PC-3 (cell line): ENCODE measurements around the gene TTC24. TPM values are rescaled to one million over a fixed set of nuclear protein-coding genes. Genes with fewer than 3 reads are reported as not detected.
"Not testable (repeated sequence)": the region's sequence is repeated elsewhere in the genome, so short reads cannot be mapped to it uniquely, and the experiment has no call there.

ENCODE experiments used
- ATAC-seq: fragments of 200-7000 bp; cut with Tn5 transposase; 2 replicates; pipeline ENCODE4 v1.9.1; 2020; ENCODE audit warnings: mild to moderate bottlenecking, moderate library complexity
- BruUV-seq: library from RNA; stranded (reverse); fragments of 400-500 nt; replicated peaks from 2 replicates; lab custom pipeline; 2021; lab: Mats Ljungman, UMichigan
- CTCF ChIA-PET: fragments of 300-600 bp; sonication (Branson Sonifier 250); formaldehyde crosslinking; loops from one replicate; lab custom pipeline; 2022; ENCODE audit warnings: antibody characterized with exemption; lab: Charles Lee
- POLR2A ChIA-PET: fragments of 300-600 bp; sonication (Branson Sonifier 250); formaldehyde crosslinking; loops from one replicate; lab custom pipeline; 2022; ENCODE audit warnings: antibody characterized with exemption; ENCODE audit not compliant: unreplicated experiment; lab: Charles Lee
- DNase-seq: peaks from one replicate; pipeline ENCODE4 v3.0.0-alpha.2; 2015
- H2AFZ ChIP-seq: fragments of 300-600 bp; sonication (generic); 2 replicates; pipeline ENCODE4 v1.6.0; 2016; ENCODE audit warnings: antibody characterized with exemption, low read length
- H3F3A ChIP-seq: fragments of 300-600 bp; sonication (generic); one replicate; pipeline ENCODE4 v1.6.0; 2017; ENCODE audit warnings: antibody characterized with exemption, low read length, control low read depth, mild to moderate bottlenecking; ENCODE audit not compliant: unreplicated experiment
- H3K27ac ChIP-seq: fragments of 300-600 bp; sonication (generic); 2 replicates; pipeline ENCODE4 v1.5.1; 2016; ENCODE audit warnings: mild to moderate bottlenecking, low read length
- H3K27me3 ChIP-seq: fragments of 300-600 bp; sonication (generic); 2 replicates; pipeline ENCODE4 v1.6.1; 2016; ENCODE audit warnings: low read length, mixed read lengths
- H3K36me3 ChIP-seq: fragments of 300-600 bp; sonication (generic); 2 replicates; pipeline ENCODE4 v1.6.1; 2016; ENCODE audit warnings: low read depth, mixed run types, low read length, mixed read lengths
- H3K4me1 ChIP-seq: fragments of 300-600 bp; sonication (generic); 2 replicates; pipeline ENCODE4 v1.5.1; 2016; ENCODE audit warnings: low read length; ENCODE audit not compliant: insufficient read depth
- H3K4me2 ChIP-seq: fragments of 300-600 bp; sonication (generic); 2 replicates; pipeline ENCODE4 v1.6.0; 2016; ENCODE audit warnings: low read length
- H3K4me3 ChIP-seq: fragments of 300-600 bp; sonication (generic); 2 replicates; pipeline ENCODE4 v1.5.1; 2016; ENCODE audit warnings: mild to moderate bottlenecking, low read length, mixed read lengths
- H3K79me2 ChIP-seq: fragments of 300-600 bp; sonication (generic); 2 replicates; pipeline ENCODE4 v1.6.1; 2017; ENCODE audit warnings: low read length, mixed read lengths
- H3K9ac ChIP-seq: fragments of 300-600 bp; sonication (generic); 2 replicates; pipeline ENCODE4 v1.6.0; 2016; ENCODE audit warnings: mild to moderate bottlenecking, low read length
- H3K9me2 ChIP-seq: fragments of 300-600 bp; sonication (generic); replicated peaks from 2 replicates; pipeline ENCODE4 v1.6.1; 2016; ENCODE audit warnings: mixed run types, low read length, mixed read lengths
- H3K9me3 ChIP-seq: fragments of 300-600 bp; sonication (generic); 2 replicates; pipeline ENCODE4 v1.6.1; 2016; ENCODE audit warnings: low read length, mixed read lengths
- H4K20me1 ChIP-seq: fragments of 300-600 bp; sonication (generic); 2 replicates; pipeline ENCODE4 v1.6.1; 2016; ENCODE audit warnings: low read length, mixed read lengths
- EZH2 ChIP-seq: fragments of 300-600 bp; sonication (generic); IDR thresholded peaks from one replicate; pipeline ENCODE4 v1.6.1; 2017; ENCODE audit warnings: antibody characterized with exemption, mild to moderate bottlenecking, low read length; ENCODE audit not compliant: unreplicated experiment
- EZH2phosphoT487 ChIP-seq: fragments of 300-600 bp; sonication (generic); IDR thresholded peaks from 2 replicates; pipeline ENCODE4 v1.6.1; 2018; ENCODE audit warnings: mild to moderate bottlenecking, antibody characterized with exemption, low read length, borderline replicate concordance
- intact Hi-C: fragments of 100-400 bp; cut with micrococcal nuclease; formaldehyde crosslinking; loops from 2 replicates; pipeline ENCODE4 v1.9.0; 2023
- total RNA-seq: library from RNA; depleted of rRNA; stranded (reverse); fragments of >200 nt; gene quantifications from 2 replicates; pipeline ENCODE4 v1.2.3, GENCODE V29; 2014
- TF ChIP-seq, protein P1 (sequence below): fragments of 300-600 bp; sonication (generic); conservative IDR thresholded peaks from 2 replicates; pipeline ENCODE4 v1.5.1; 2017; ENCODE audit warnings: antibody characterized with exemption, low read depth, mild to moderate bottlenecking, low read length

Gene TTC24
- total RNA-seq, 1 experiment from 2014 or later, result not detected

DNA sequence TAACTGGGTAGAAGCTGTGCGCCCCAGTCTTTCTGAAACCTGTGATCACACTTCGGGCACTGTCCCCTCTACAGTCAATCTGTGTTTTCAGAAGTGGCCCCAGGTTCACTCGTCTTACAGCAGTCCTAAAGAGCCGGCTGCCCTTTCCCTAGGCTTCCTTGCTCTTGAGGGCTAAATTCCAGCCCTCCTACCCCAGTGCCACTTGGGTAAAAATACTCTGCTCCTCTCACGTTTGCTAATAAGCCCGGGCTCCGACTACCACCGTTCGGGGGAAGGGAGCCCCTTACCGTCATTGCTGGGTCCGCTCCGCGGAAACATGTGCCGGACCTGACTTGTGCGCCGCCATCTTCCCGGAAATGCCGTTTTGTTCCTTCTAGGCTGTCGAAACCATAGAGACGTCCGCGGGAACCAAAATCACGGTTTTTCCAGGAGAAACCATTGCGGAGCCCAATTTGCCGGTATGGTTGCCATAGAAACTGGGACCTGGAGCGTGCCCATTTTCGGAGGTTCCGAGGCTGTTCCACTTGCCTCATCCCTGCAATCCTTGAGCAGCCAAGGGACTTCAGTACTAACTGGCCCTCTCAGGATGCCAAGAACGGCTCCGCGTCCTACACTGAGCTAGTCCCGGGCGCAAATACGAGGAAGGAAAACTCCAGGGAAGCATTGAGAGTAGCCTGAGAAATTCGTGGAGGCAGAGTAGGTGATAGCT lies 21.8 kb downstream of the TTC24 start, which contains the start of gene GPATCH4:
Gene GPATCH4 (minus strand): TSS at position 358 of the 709 bp plus-strand sequence.
- BruUV-seq, result TSS peak; percentile 77
- Histone ChIP-seq H3F3A (no peaks in the 10 kb centered on the region), H3K4me2 (peak within 1 kb of the TSS; percentile 93), H3K4me1 (peaks cover 20% of the 10 kb centered on the region), H3K27me3 (no peaks in the 10 kb centered on the region), H3K4me3 (peak within 1 kb of the TSS; percentile 94), H3K27ac (peak within 1 kb of the TSS; percentile 53), H3K79me2 (peaks cover 43% of the 10 kb centered on the region), H3K9ac (peak within 1 kb of the TSS; percentile 92), H2AFZ (peak within 1 kb of the TSS; percentile 99), H3K9me2 (no peaks in the 10 kb centered on the region), H3K36me3 (peaks cover 31% of the 10 kb centered on the region), H3K9me3 (no peaks in the 10 kb centered on the region), H4K20me1 (no peaks in the 10 kb centered on the region)
- DNase-seq (peak; percentile 90), ATAC-seq (peak; percentile 83)
- intact Hi-C loops, result no loop called here
- TF ChIP-seq, protein P1, sequence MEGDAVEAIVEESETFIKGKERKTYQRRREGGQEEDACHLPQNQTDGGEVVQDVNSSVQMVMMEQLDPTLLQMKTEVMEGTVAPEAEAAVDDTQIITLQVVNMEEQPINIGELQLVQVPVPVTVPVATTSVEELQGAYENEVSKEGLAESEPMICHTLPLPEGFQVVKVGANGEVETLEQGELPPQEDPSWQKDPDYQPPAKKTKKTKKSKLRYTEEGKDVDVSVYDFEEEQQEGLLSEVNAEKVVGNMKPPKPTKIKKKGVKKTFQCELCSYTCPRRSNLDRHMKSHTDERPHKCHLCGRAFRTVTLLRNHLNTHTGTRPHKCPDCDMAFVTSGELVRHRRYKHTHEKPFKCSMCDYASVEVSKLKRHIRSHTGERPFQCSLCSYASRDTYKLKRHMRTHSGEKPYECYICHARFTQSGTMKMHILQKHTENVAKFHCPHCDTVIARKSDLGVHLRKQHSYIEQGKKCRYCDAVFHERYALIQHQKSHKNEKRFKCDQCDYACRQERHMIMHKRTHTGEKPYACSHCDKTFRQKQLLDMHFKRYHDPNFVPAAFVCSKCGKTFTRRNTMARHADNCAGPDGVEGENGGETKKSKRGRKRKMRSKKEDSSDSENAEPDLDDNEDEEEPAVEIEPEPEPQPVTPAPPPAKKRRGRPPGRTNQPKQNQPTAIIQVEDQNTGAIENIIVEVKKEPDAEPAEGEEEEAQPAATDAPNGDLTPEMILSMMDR, result no peak
- TF ChIP-seq EZH2phosphoT487, result no peak
- no peak for TF ChIP-seq EZH2
- POLR2A ChIA-PET, result interaction anchor here (0.5 to 0.6 kb wide), 4 partner anchors 14 to 101 kb away, joined by 3 to 19 read pairs (median 4); partner anchors contain the start of gene MEF2D
- CTCF ChIA-PET, result no interaction called here

DNA sequence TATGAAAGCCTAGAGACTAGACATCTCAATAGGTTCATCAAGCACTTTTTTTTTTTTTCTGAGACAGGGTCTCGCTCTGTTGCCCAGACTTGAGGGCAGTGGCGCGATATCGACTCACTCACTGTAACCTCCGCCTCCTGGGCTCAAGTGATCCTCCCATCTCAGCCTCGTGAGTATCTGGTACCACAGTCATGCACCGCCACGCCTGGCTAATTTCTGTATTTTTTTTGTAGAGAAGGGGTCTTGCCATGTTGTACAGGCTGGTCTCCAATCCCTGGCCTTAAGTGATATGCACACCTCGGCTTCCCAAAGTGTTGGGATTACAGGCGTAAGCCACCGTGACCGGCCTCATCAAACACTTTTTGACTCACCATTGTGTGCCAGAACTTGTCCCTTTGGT lies 22.4 kb downstream of the TTC24 start:
- H3K27ac ChIP-seq, result peak overlapping the region; percentile 53
- peaks cover 20% of the 10 kb centered on the region for H3K4me1 ChIP-seq
- ChIA-PET POLR2A (interaction anchor here (0.5 to 0.6 kb wide), 3 partner anchors 50 to 101 kb away, joined by 3 to 19 read pairs (median 4); partner anchors contain the start of gene MEF2D), CTCF (no interaction called here)
- intact Hi-C loops, result no loop called here
- H3K9me2 ChIP-seq, result no peaks in the 10 kb centered on the region
- H3K36me3 ChIP-seq, result peaks cover 25% of the 10 kb centered on the region
- H3K4me3 ChIP-seq, result peak overlapping the region; percentile 94
- H3K4me2 ChIP-seq, result peak overlapping the region; percentile 93
- no peaks in the 10 kb centered on the region for H3K9me3 ChIP-seq
- peak overlapping the region; percentile 92 for H3K9ac ChIP-seq
- no peaks in the 10 kb centered on the region for H3K27me3 ChIP-seq
- no peaks in the 10 kb centered on the region for H3F3A ChIP-seq
- H3K79me2 ChIP-seq, result peaks cover 43% of the 10 kb centered on the region
- DNase-seq, result no peak
- TF ChIP-seq EZH2phosphoT487 (no peak), EZH2 (no peak)
- TF ChIP-seq, protein P1, result no peak
- TSS peak; percentile 68 for BruUV-seq
- ATAC-seq, result no peak
- H2AFZ ChIP-seq, result peak overlapping the region; percentile 99
- no peaks in the 10 kb centered on the region for H4K20me1 ChIP-seq

DNA sequence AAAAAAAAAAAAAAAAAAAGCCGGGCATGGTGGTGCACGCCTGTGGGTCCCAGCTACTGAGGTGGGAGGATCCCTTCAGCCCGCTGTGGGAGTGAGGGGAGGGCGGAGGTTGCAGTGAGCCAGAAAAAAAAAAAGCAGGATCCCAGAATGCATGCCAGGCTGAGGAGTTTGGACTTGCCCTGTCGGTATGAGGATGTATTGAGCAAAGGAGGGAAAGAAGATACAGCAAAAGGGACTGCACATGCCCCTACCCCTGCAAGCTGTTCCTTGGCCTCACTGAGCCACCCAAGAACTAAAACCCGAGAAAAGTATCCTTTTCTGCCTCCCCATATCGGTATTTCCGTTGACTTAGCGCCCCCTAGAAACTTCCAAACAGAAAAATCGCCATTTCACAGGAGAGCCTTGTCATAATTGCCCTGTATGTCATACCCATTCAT lies 23.1 kb downstream of the TTC24 start:
- no peak overlapping the region for H3K9ac ChIP-seq
- H3K9me3 ChIP-seq, result no peaks in the 10 kb centered on the region
- no TSS peak for BruUV-seq
- ChIA-PET POLR2A (no interaction called here), CTCF (no interaction called here)
- H3K27ac ChIP-seq, result no peak overlapping the region
- no peak overlapping the region for H3K4me2 ChIP-seq
- intact Hi-C loops, result no loop called here
- peak; percentile 33 for DNase-seq
- TF ChIP-seq EZH2 (no peak), EZH2phosphoT487 (no peak)
- TF ChIP-seq, protein P1, result peak; percentile 70
- peaks cover 43% of the 10 kb centered on the region for H3K79me2 ChIP-seq
- no peaks in the 10 kb centered on the region for H4K20me1 ChIP-seq
- H3K36me3 ChIP-seq, result peaks cover 18% of the 10 kb centered on the region
- H3K4me1 ChIP-seq, result peaks cover 20% of the 10 kb centered on the region
- no peaks in the 10 kb centered on the region for H3K27me3 ChIP-seq
- no peaks in the 10 kb centered on the region for H3F3A ChIP-seq
- ATAC-seq, result no peak
- H3K9me2 ChIP-seq, result no peaks in the 10 kb centered on the region
- H2AFZ ChIP-seq, result no peak overlapping the region
- H3K4me3 ChIP-seq, result no peak overlapping the region

DNA sequence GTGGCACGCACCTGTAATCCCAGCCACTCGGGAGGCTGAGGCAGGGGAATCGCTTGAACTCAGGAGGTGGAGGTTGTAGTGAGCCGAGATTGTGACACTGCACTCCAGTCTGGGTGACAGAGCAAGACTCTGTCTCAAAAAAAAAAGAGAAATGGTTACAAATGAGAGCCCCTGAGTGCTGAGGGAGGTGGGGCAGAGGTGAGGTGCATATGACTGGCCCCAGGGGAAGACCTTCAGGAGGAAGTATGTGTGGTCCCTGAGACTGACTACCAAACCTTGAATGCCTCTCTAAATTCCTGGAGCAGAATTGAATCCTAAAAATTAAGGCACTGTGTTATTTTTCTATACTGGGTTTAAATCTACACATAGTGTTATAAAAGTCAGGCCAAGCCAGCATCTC lies 27.8 kb downstream of the TTC24 start:
- H3K4me3 ChIP-seq, H3K27me3 ChIP-seq, H3K9me2 ChIP-seq, ATAC-seq, H4K20me1 ChIP-seq, POLR2A ChIA-PET, H3K36me3 ChIP-seq, H3K79me2 ChIP-seq, H3K9ac ChIP-seq, H3F3A ChIP-seq, CTCF ChIA-PET, DNase-seq, H3K4me1 ChIP-seq, H2AFZ ChIP-seq, H3K4me2 ChIP-seq, intact Hi-C loops, H3K27ac ChIP-seq, BruUV-seq, H3K9me3 ChIP-seq: not testable (repeated sequence)
